Liver (tissue), 9 donors: ENCODE measurements around the gene LITAFD. TPM values are rescaled to one million over a fixed set of nuclear protein-coding genes. Genes with fewer than 3 reads are reported as not detected.

Source experiments
- DNase-seq: peaks from one replicate; pipeline ENCODE4 v3.0.0-alpha.2; 2017; ENCODE audit warnings: low spot score
- H3K27ac ChIP-seq, 2 donors: one replicate each; pipeline ENCODE4 v1.7.0; 2013; ENCODE audit warnings: inconsistent platforms in 2 of 2, low read length in 2 of 2, control low read depth in 1 of 2, low read depth in 1 of 2, mild to moderate bottlenecking in 1 of 2
- H3K27me3 ChIP-seq, 4 donors: one replicate each; pipeline versions ENCODE4 v1.6.1 to v1.7.0; 2013; ENCODE audit warnings: low read length in 3 of 4, inconsistent platforms in 1 of 4, mild to moderate bottlenecking in 1 of 4, moderate library complexity in 1 of 4; ENCODE audit not compliant: control insufficient read depth in 4 of 4, insufficient read depth in 4 of 4
- H3K36me3 ChIP-seq, 4 donors: one replicate each; pipeline versions ENCODE4 v1.6.1 to v1.7.0; 2013; ENCODE audit warnings: low read length in 3 of 4, mild to moderate bottlenecking in 3 of 4, low read depth in 1 of 4, moderate library complexity in 1 of 4; ENCODE audit not compliant: control insufficient read depth in 4 of 4, insufficient read depth in 3 of 4
- H3K4me1 ChIP-seq, 4 donors: one replicate each; pipeline versions ENCODE4 v1.6.1 to v1.7.0; 2013; ENCODE audit warnings: low read length in 3 of 4, mild to moderate bottlenecking in 3 of 4, moderate library complexity in 1 of 4; ENCODE audit not compliant: control insufficient read depth in 4 of 4, insufficient read depth in 4 of 4
- H3K4me3 ChIP-seq, 3 donors: one replicate each; pipeline versions ENCODE4 v1.6.1 to v1.7.0; 2013; ENCODE audit warnings: low read length in 3 of 3, control low read depth in 1 of 3, low read depth in 1 of 3, mild to moderate bottlenecking in 1 of 3
- H3K9ac ChIP-seq, 2 donors: one replicate each; pipeline ENCODE4 v1.7.0; 2013; ENCODE audit warnings: low read length in 2 of 2, mild to moderate bottlenecking in 2 of 2, moderate library complexity in 2 of 2, control low read depth in 1 of 2, low read depth in 1 of 2
- H3K9me3 ChIP-seq, 4 donors: one replicate each; pipeline versions ENCODE4 v1.6.1 to v1.7.0; 2013; ENCODE audit warnings: low read length in 3 of 4; ENCODE audit not compliant: control insufficient read depth in 4 of 4
- ATF3 ChIP-seq: IDR thresholded peaks from 2 replicates; pipeline ENCODE4 v1.6.1; 2016; ENCODE audit warnings: antibody characterized with exemption
- CTCF ChIP-seq: fragments of 150-350 bp; IDR thresholded peaks from 2 replicates; pipeline ENCODE4 v1.5.1; 2017; ENCODE audit warnings: improper control_type of control experiment, low read depth, low read length; ENCODE audit not compliant: missing input control
- EGR1 ChIP-seq, 2 donors: IDR thresholded peaks; 2 replicates each; pipeline ENCODE4 v1.6.1; 2016 to 2018; ENCODE audit warnings: antibody characterized with exemption in 2 of 2, low read depth in 2 of 2
- FOXA2 ChIP-seq: IDR thresholded peaks from 2 replicates; pipeline ENCODE4 v1.6.1; 2016; ENCODE audit warnings: antibody characterized with exemption
- GABPA ChIP-seq, 2 donors: IDR thresholded peaks in 1 of 2; conservative IDR thresholded peaks in 1 of 2; 2 replicates each; pipeline ENCODE4 v1.6.1; 2016; ENCODE audit warnings: antibody characterized with exemption in 2 of 2, mild to moderate bottlenecking in 1 of 2, moderate library complexity in 1 of 2
- HNF4A ChIP-seq, 2 donors: conservative IDR thresholded peaks; 2 replicates each; pipeline ENCODE4 v1.6.1; 2016; ENCODE audit warnings: antibody characterized with exemption in 2 of 2, mild to moderate bottlenecking in 2 of 2
- HNF4G ChIP-seq: IDR thresholded peaks from 2 replicates; pipeline ENCODE4 v1.6.1; 2016; ENCODE audit warnings: antibody characterized with exemption
- JUND ChIP-seq, 2 donors: IDR thresholded peaks; 2 replicates each; pipeline ENCODE4 v1.6.1; 2016; ENCODE audit warnings: antibody characterized with exemption in 2 of 2
- MAX ChIP-seq: IDR thresholded peaks from 2 replicates; pipeline ENCODE4 v1.6.1; 2016; ENCODE audit warnings: antibody characterized with exemption
- NR2F2 ChIP-seq: IDR thresholded peaks from 2 replicates; pipeline ENCODE4 v1.6.1; 2016; ENCODE audit warnings: antibody characterized with exemption
- RAD21 ChIP-seq, 2 donors: IDR thresholded peaks; 2 replicates each; pipeline ENCODE4 v1.6.1; 2016; ENCODE audit warnings: antibody characterized with exemption in 2 of 2, mild to moderate bottlenecking in 2 of 2
- REST ChIP-seq: IDR thresholded peaks from 2 replicates; pipeline ENCODE4 v1.6.1; 2016; ENCODE audit warnings: antibody characterized with exemption, mild to moderate bottlenecking
- RXRA ChIP-seq, 2 donors: IDR thresholded peaks; 2 replicates each; pipeline ENCODE4 v1.6.1; 2017 to 2018; ENCODE audit warnings: antibody characterized with exemption in 2 of 2, mild to moderate bottlenecking in 1 of 2
- SP1 ChIP-seq: IDR thresholded peaks from 2 replicates; pipeline ENCODE4 v1.6.1; 2018; ENCODE audit warnings: antibody characterized with exemption, mild to moderate bottlenecking
- TAF1 ChIP-seq: conservative IDR thresholded peaks from 2 replicates; pipeline ENCODE4 v1.6.1; 2016; ENCODE audit warnings: antibody characterized with exemption, mild to moderate bottlenecking
- YY1 ChIP-seq: IDR thresholded peaks from 2 replicates; pipeline ENCODE4 v1.6.1; 2016; ENCODE audit warnings: antibody characterized with exemption, mild to moderate bottlenecking
- ZBTB33 ChIP-seq: IDR thresholded peaks from 2 replicates; pipeline ENCODE4 v1.6.1; 2016; ENCODE audit warnings: antibody characterized with exemption
- WGBS: extraction: QIAGEN DNeasy Blood & Tissue Kit; methylation state at CpG from one replicate; pipeline ENCODE4 v1.1.7; 2013; 5-methylcytosine and 5-hydroxymethylcytosine counted together
- polyA plus RNA-seq, 2 donors: library from polyadenylated mRNA; stranded (reverse) in 1 of 2; unstranded in 1 of 2; fragments of 200-250 nt in 1 of 2; fragments of >200 nt in 1 of 2; fragmentation: Nextera tagmentation in 1 of 2; extraction: Ambion mirVana in 1 of 2; gene quantifications; one replicate each; pipeline versions ENCODE4 v1.2.1 to v1.2.3, GENCODE V29; 2013 to 2015
- total RNA-seq, 2 donors: library from RNA; depleted of rRNA; stranded (reverse); fragments of >200 nt; gene quantifications; one replicate each; pipeline ENCODE4 v1.2.3, GENCODE V29; 2014
- donor health status: healthy.
- donor health status: healthy.
- donor health status: healthy.
- donor health status: healthy.
- donor health status: healthy.

Gene LITAFD
- total and polyA plus RNA-seq, 4 donors: not detected

- Histone ChIP-seq H3K4me1 (peaks cover 2 to 8% (median 3%) of the 10 kb centered on the region in 4 donors), H3K4me3 (no peak overlapping the region), H3K27ac (no peak overlapping the region), H3K9me3 (no peaks in the 10 kb centered on the region), H3K9ac (no peak overlapping the region), H3K36me3 (no peaks in the 10 kb centered on the region), H3K27me3 (no peaks in the 10 kb centered on the region)
- 89% methylated on average over 17 of the region's 17 CpGs for WGBS
- TF ChIP-seq YY1 (no peak), RAD21 (IDR thresholded peaks at IDR 0.05) (no peak), HNF4G (no peak), SP1 (no peak), HNF4A (conservative IDR thresholded peaks at IDR 0.05) (no peak), GABPA (IDR thresholded peaks at IDR 0.05 in 1 of 2, conservative IDR thresholded peaks at IDR 0.05 in 1 of 2) (no peak), JUND (IDR thresholded peaks at IDR 0.05) (no peak), TAF1 (no peak), ZBTB33 (no peak), MAX (no peak), RXRA (IDR thresholded peaks at IDR 0.05) (no peak), ATF3 (no peak), EGR1 (IDR thresholded peaks at IDR 0.05; ENCODE audit: low read depth in 2 of 2) (no peak), REST (no peak), NR2F2 (no peak), CTCF (no peak), FOXA2 (no peak)
- no peak for DNase-seq
Measured at GRCh38 chr16:8882725-8883377, 700 bp downstream of the LITAFD start.
